ENCODE measurements around the gene EXOC4. TPM values are rescaled to one million over a fixed set of nuclear protein-coding genes. Genes with fewer than 3 reads are reported as not detected.

EXOC4 gene
- total and polyA plus RNA-seq, 7 experiments from 2014 or later = 44.1 to 106 (median 74.2) TPM

DNA sequence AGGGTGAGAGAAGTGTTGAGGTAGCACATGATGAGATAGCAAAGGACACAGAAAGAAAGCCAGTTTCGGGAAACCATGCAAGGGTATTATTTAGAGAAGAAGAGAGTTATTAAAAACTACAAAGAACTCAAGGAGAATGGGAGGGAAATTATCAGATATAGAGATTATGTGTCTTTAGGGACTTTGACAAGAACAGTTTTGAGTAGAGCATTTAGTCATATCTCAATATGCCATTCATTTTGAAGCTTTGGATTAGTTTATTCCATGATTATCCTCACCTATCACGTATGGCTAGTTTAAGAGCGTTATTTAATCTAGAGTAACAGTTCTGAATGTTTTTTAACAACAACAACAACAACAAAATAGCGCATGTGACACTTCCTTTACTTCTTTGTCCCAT, 409.4 kb downstream of the EXOC4 start:
- Mint-ChIP-seq H3K36me3 (peaks cover 0 to 44% (median 36%) of the 10 kb centered on the region in 5 donors), H3K27me3 (no peaks in the 10 kb centered on the region), H3K4me1 (peaks cover 0 to 10% (median 0%) of the 10 kb centered on the region in 7 donors), H3K27ac (no peak overlapping the region), H3K4me3 (no peak overlapping the region), H3K9me3 (peaks cover 0 to 2% (median 0%) of the 10 kb centered on the region in 11 donors)
- DNase-seq = no peak
- Histone ChIP-seq H3K27ac (ENCODE audit: low read depth, low read length) (no peak overlapping the region), H3K9me3 (ENCODE audit: control insufficient read depth in 2 of 3, low read length in 3 of 3) (no peaks in the 10 kb centered on the region), H3K4me3 (ENCODE audit: low read length) (no peak overlapping the region), H3K36me3 (ENCODE audit: control insufficient read depth in 2 of 3, insufficient read depth in 3 of 3, low read length in 3 of 3) (no peaks in the 10 kb centered on the region), H3K27me3 (ENCODE audit: control insufficient read depth in 2 of 2, insufficient read depth in 2 of 2, low read length in 2 of 2) (no peaks in the 10 kb centered on the region), H3K4me1 (ENCODE audit: control insufficient read depth in 2 of 2, insufficient read depth in 2 of 2, low read length in 2 of 2) (no peaks in the 10 kb centered on the region)
- ChIA-PET POLR2A (interaction anchor here (0.6 kb wide), 1 partner anchor 43 kb away, joined by 4 read pairs; no protein-coding TSS in a partner anchor), CTCF (no interaction called here)
- intact Hi-C loops (cut with micrococcal nuclease) = no loop called here
- no peak for ATAC-seq

DNA sequence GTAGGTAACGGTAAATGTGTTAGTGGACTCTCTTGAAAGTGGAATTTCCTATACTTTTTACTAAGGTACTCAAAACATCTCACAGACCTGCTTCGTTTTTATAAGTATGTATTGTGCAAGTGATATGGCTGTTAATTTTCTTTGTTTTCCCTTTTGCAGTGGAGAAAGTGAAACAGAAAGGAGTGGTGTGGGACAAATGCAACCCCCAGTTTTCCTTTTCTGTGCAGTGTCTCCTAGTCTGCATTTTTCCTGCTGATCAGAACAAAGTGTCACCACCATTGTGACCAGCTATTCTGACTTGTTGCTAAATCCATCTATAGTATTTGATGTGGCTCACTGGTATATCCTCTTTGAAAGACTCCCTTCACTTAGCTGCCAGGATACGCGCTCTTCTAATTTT, 410.0 kb downstream of the EXOC4 start:
- ChIA-PET CTCF (interaction anchor here (0.6 kb wide), 1 partner anchor 1107 kb away, joined by 3 read pairs; no protein-coding TSS in a partner anchor), POLR2A (no interaction called here)
- Histone ChIP-seq H3K36me3 (ENCODE audit: control insufficient read depth in 2 of 3, insufficient read depth in 3 of 3, low read length in 3 of 3) (no peaks in the 10 kb centered on the region), H3K9me3 (ENCODE audit: control insufficient read depth in 2 of 3, low read length in 3 of 3) (no peaks in the 10 kb centered on the region), H3K4me3 (ENCODE audit: low read length) (no peak overlapping the region), H3K27ac (ENCODE audit: low read depth, low read length) (no peak overlapping the region), H3K4me1 (ENCODE audit: control insufficient read depth in 2 of 2, insufficient read depth in 2 of 2, low read length in 2 of 2) (no peaks in the 10 kb centered on the region), H3K27me3 (ENCODE audit: control insufficient read depth in 2 of 2, insufficient read depth in 2 of 2, low read length in 2 of 2) (no peaks in the 10 kb centered on the region)
- no peak overlapping the region for H3K27ac Mint-ChIP-seq
- peaks cover 0 to 44% (median 36%) of the 10 kb centered on the region in 5 donors for H3K36me3 Mint-ChIP-seq
- no peaks in the 10 kb centered on the region for H3K27me3 Mint-ChIP-seq
- H3K4me1 Mint-ChIP-seq = peaks cover 0 to 10% (median 0%) of the 10 kb centered on the region in 7 donors
- no peak for DNase-seq
- intact Hi-C loops (cut with micrococcal nuclease) = no loop called here
- no peak for ATAC-seq
- peaks cover 0 to 2% (median 0%) of the 10 kb centered on the region in 11 donors for H3K9me3 Mint-ChIP-seq
- H3K4me3 Mint-ChIP-seq = no peak overlapping the region

DNA sequence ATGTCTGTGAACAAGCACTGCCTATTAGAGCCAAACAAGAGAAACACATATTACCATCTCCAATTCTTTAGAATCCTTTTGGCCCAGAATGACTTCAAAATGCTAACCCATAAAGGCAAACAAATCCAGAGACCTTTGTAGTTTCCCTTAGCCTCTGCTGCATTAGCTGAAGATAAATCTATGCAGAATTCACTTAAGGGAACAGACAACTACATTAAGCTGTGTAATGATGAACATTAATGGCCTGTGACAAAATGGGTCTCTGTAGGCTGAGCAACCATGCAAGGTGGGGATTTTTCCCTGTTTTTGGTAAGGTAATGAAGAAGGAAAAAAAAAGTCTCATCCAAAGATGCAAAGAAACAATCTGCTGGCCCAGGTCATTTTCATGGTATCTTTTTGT, 411.6 kb downstream of the EXOC4 start:
- Histone ChIP-seq H3K36me3 (ENCODE audit: control insufficient read depth in 2 of 3, insufficient read depth in 3 of 3, low read length in 3 of 3) (no peaks in the 10 kb centered on the region), H3K4me3 (ENCODE audit: low read length) (no peak overlapping the region), H3K27me3 (ENCODE audit: control insufficient read depth in 2 of 2, insufficient read depth in 2 of 2, low read length in 2 of 2) (no peaks in the 10 kb centered on the region), H3K4me1 (ENCODE audit: control insufficient read depth in 2 of 2, insufficient read depth in 2 of 2, low read length in 2 of 2) (no peaks in the 10 kb centered on the region), H3K9me3 (ENCODE audit: control insufficient read depth in 2 of 3, low read length in 3 of 3) (no peaks in the 10 kb centered on the region), H3K27ac (ENCODE audit: low read depth, low read length) (no peak overlapping the region)
- Mint-ChIP-seq H3K9me3 (peaks cover 0 to 2% (median 0%) of the 10 kb centered on the region in 11 donors), H3K36me3 (peaks cover 0 to 40% (median 36%) of the 10 kb centered on the region in 5 donors), H3K4me1 (peaks cover 0 to 10% (median 3%) of the 10 kb centered on the region in 7 donors), H3K4me3 (no peak overlapping the region), H3K27ac (no peak overlapping the region), H3K27me3 (no peaks in the 10 kb centered on the region)
- POLR2A ChIA-PET = no interaction called here
- ATAC-seq (no peak), DNase-seq (no peak)
- intact Hi-C loops (cut with micrococcal nuclease) = no loop called here
- CTCF ChIA-PET = no interaction called here

GRCh38 chr7:133668296-133669060, 415.6 kb downstream of the EXOC4 start:
- H3K36me3 Mint-ChIP-seq = peaks cover 0 to 32% (median 26%) of the 10 kb centered on the region in 5 donors
- H3K27me3 ChIP-seq (ENCODE audit: control insufficient read depth in 2 of 2, insufficient read depth in 2 of 2, low read length in 2 of 2) = no peaks in the 10 kb centered on the region
- H3K27ac ChIP-seq (ENCODE audit: low read depth, low read length) = no peak overlapping the region
- H3K4me1 Mint-ChIP-seq = peaks cover 0 to 6% (median 0%) of the 10 kb centered on the region in 7 donors
- H3K36me3 ChIP-seq (ENCODE audit: control insufficient read depth in 2 of 3, insufficient read depth in 3 of 3, low read length in 3 of 3) = no peaks in the 10 kb centered on the region
- H3K9me3 Mint-ChIP-seq = peaks cover 0 to 5% (median 0%) of the 10 kb centered on the region in 11 donors
- no peaks in the 10 kb centered on the region for H3K4me1 ChIP-seq (ENCODE audit: control insufficient read depth in 2 of 2, insufficient read depth in 2 of 2, low read length in 2 of 2)
- no peak overlapping the region for H3K4me3 Mint-ChIP-seq
- H3K27me3 Mint-ChIP-seq = no peaks in the 10 kb centered on the region
- ChIA-PET POLR2A (no interaction called here), CTCF (no interaction called here)
- no peak overlapping the region for H3K27ac Mint-ChIP-seq
- intact Hi-C loops (cut with micrococcal nuclease) = no loop called here
- no peaks in the 10 kb centered on the region for H3K9me3 ChIP-seq (ENCODE audit: control insufficient read depth in 2 of 3, low read length in 3 of 3)
- no peak overlapping the region for H3K4me3 ChIP-seq (ENCODE audit: low read length)
- no peak for ATAC-seq
- no peak for DNase-seq

DNA sequence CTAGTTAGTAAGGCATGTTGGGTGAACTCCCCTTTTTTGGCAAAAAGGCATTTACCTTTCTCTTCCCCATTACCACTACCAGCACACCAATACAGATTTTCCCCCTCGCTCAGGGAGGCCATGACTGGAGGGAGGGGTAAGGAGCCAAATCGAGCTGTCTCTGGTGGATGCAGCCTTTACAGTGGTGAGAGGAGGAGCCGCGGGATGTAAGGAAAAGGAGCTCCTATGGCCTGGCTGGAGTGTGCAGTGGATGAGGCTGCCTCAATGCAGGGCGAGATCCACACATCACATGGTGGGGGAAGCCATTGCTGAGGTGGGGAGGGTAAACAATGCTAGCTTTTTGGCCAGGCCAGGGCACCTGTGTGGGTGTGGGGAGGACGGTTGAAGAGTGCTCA, 416.2 kb downstream of the EXOC4 start:
- Histone ChIP-seq H3K4me3 (ENCODE audit: low read length) (no peak overlapping the region), H3K27ac (ENCODE audit: low read depth, low read length) (no peak overlapping the region), H3K4me1 (ENCODE audit: control insufficient read depth in 2 of 2, insufficient read depth in 2 of 2, low read length in 2 of 2) (no peaks in the 10 kb centered on the region), H3K36me3 (ENCODE audit: control insufficient read depth in 2 of 3, insufficient read depth in 3 of 3, low read length in 3 of 3) (no peaks in the 10 kb centered on the region), H3K27me3 (ENCODE audit: control insufficient read depth in 2 of 2, insufficient read depth in 2 of 2, low read length in 2 of 2) (no peaks in the 10 kb centered on the region), H3K9me3 (ENCODE audit: control insufficient read depth in 2 of 3, low read length in 3 of 3) (no peaks in the 10 kb centered on the region)
- POLR2A ChIA-PET = no interaction called here
- intact Hi-C loops (cut with micrococcal nuclease) = no loop called here
- no peak overlapping the region for H3K4me3 Mint-ChIP-seq
- no peak for DNase-seq
- peaks cover 0 to 28% (median 20%) of the 10 kb centered on the region in 5 donors for H3K36me3 Mint-ChIP-seq
- H3K4me1 Mint-ChIP-seq = peaks cover 0 to 6% (median 0%) of the 10 kb centered on the region in 7 donors
- no peak for ATAC-seq
- no peaks in the 10 kb centered on the region for H3K27me3 Mint-ChIP-seq
- H3K9me3 Mint-ChIP-seq = peaks cover 0 to 5% (median 0%) of the 10 kb centered on the region in 11 donors
- no peak overlapping the region for H3K27ac Mint-ChIP-seq
- CTCF ChIA-PET = no interaction called here

GRCh38 chr7:133670250-133670649, 417.4 kb downstream of the EXOC4 start:
- Histone ChIP-seq H3K4me1 (ENCODE audit: control insufficient read depth in 2 of 2, insufficient read depth in 2 of 2, low read length in 2 of 2) (no peaks in the 10 kb centered on the region), H3K27me3 (ENCODE audit: control insufficient read depth in 2 of 2, insufficient read depth in 2 of 2, low read length in 2 of 2) (no peaks in the 10 kb centered on the region), H3K27ac (ENCODE audit: low read depth, low read length) (no peak overlapping the region), H3K36me3 (ENCODE audit: control insufficient read depth in 2 of 3, insufficient read depth in 3 of 3, low read length in 3 of 3) (no peaks in the 10 kb centered on the region), H3K9me3 (ENCODE audit: control insufficient read depth in 2 of 3, low read length in 3 of 3) (no peaks in the 10 kb centered on the region), H3K4me3 (ENCODE audit: low read length) (no peak overlapping the region)
- Mint-ChIP-seq H3K4me3 (no peak overlapping the region), H3K36me3 (peaks cover 0 to 18% (median 14%) of the 10 kb centered on the region in 5 donors), H3K27ac (no peak overlapping the region), H3K27me3 (no peaks in the 10 kb centered on the region), H3K9me3 (peaks cover 0 to 3% (median 0%) of the 10 kb centered on the region in 11 donors), H3K4me1 (peaks cover 0 to 6% (median 0%) of the 10 kb centered on the region in 7 donors)
- ChIA-PET CTCF (no interaction called here), POLR2A (no interaction called here)
- intact Hi-C loops (cut with micrococcal nuclease) = no loop called here
- ATAC-seq (no peak), DNase-seq (no peak)

DNA sequence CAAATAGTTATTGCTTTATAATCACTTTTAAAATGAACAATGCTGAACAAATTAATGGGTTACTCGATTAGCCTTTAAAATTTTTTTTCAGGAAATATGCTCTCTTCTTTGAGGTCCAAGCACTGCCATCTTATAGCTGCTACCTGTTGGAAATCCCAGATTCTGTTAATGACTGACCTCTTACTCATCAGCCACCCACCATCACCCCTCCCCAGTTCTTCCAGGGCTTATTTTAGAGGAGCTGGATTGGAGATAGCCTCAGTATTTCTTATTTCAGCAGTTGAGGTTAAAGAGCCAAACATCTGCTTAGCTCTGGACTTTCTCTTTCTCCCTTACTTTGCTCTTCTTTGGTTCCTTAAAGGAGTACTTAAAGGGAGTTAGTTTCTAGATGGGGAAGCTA, 420.0 kb downstream of the EXOC4 start:
- no peak overlapping the region for H3K4me3 ChIP-seq (ENCODE audit: low read length)
- H3K4me1 ChIP-seq (ENCODE audit: control insufficient read depth in 2 of 2, insufficient read depth in 2 of 2, low read length in 2 of 2) = no peaks in the 10 kb centered on the region
- peaks cover 0 to 19% (median 10%) of the 10 kb centered on the region in 5 donors for H3K36me3 Mint-ChIP-seq
- POLR2A ChIA-PET = no interaction called here
- intact Hi-C loops (cut with micrococcal nuclease) = no loop called here
- no peaks in the 10 kb centered on the region for H3K36me3 ChIP-seq (ENCODE audit: control insufficient read depth in 2 of 3, insufficient read depth in 3 of 3, low read length in 3 of 3)
- H3K27me3 Mint-ChIP-seq = no peaks in the 10 kb centered on the region
- H3K27ac ChIP-seq (ENCODE audit: low read depth, low read length) = no peak overlapping the region
- no peaks in the 10 kb centered on the region for H3K27me3 ChIP-seq (ENCODE audit: control insufficient read depth in 2 of 2, insufficient read depth in 2 of 2, low read length in 2 of 2)
- no peak for ATAC-seq
- CTCF ChIA-PET = no interaction called here
- H3K4me3 Mint-ChIP-seq = no peak overlapping the region
- peaks cover 0 to 6% (median 0%) of the 10 kb centered on the region in 7 donors for H3K4me1 Mint-ChIP-seq
- H3K9me3 Mint-ChIP-seq = peaks cover 0 to 3% (median 0%) of the 10 kb centered on the region in 11 donors
- no peak for DNase-seq
- H3K27ac Mint-ChIP-seq = no peak overlapping the region
- H3K9me3 ChIP-seq (ENCODE audit: control insufficient read depth in 2 of 3, low read length in 3 of 3) = no peaks in the 10 kb centered on the region

All from naive thymus-derived CD4-positive, alpha-beta T cell (primary cell).